Gastrocnemius medialis (tissue), 4 donors: ENCODE data around the gene C19orf85. TPM values are rescaled to one million over a fixed set of nuclear protein-coding genes. Genes with fewer than 3 reads are reported as not detected.

Experiments used
- ATAC-seq, 2 donors: fragments of 150-250 bp; one replicate each; pipeline ENCODE4 v1.9.1; 2016
- DNase-seq, 2 donors: peaks; one replicate each; pipeline ENCODE4 v3.0.0-alpha.2; 2019
- H3K27ac ChIP-seq, 4 donors: fragments of 200-600 bp; sonication (generic); 1 replicate in 1 of 4; 2 replicates in 3 of 4; pipeline ENCODE4 v1.5.1; 2016 to 2018; ENCODE audit warnings: mild to moderate bottlenecking in 2 of 4, moderate library complexity in 1 of 4
- H3K27me3 ChIP-seq, 3 donors: fragments of 200-600 bp; sonication (generic) in 2 of 3; 1 replicate in 1 of 3; 2 replicates in 2 of 3; pipeline versions ENCODE4 v1.5.1 to v1.6.0; 2016 to 2019; ENCODE audit warnings: mild to moderate bottlenecking in 1 of 3, moderate library complexity in 1 of 3
- H3K36me3 ChIP-seq, 2 donors: fragments of 200-600 bp; sonication (generic) in 1 of 2; one replicate each; pipeline ENCODE4 v1.5.1; 2017 to 2018
- H3K4me1 ChIP-seq, 2 donors: fragments of 200-600 bp; sonication (generic) in 1 of 2; one replicate each; pipeline ENCODE4 v1.5.1; 2016 to 2017; ENCODE audit warnings: mild to moderate bottlenecking in 2 of 2
- H3K4me3 ChIP-seq, 4 donors: fragments of 200-600 bp; sonication (generic) in 3 of 4; 1 replicate in 1 of 4; 2 replicates in 3 of 4; pipeline ENCODE4 v1.5.1; 2016 to 2019; ENCODE audit warnings: mild to moderate bottlenecking in 2 of 4
- H3K9me3 ChIP-seq, 3 donors: fragments of 200-600 bp; sonication (generic) in 2 of 3; 1 replicate in 1 of 3; 2 replicates in 2 of 3; pipeline ENCODE4 v1.5.1; 2016 to 2019
- POLR2A ChIP-seq, 2 donors: fragments of 450-650 bp; IDR thresholded peaks; one replicate each; pipeline ENCODE4 v1.6.1; 2017; ENCODE audit warnings: antibody characterized with exemption in 2 of 2, mild to moderate bottlenecking in 2 of 2, moderate library complexity in 2 of 2
- in situ Hi-C, 4 donors: fragments of 200-750 bp; cut with MboI; loops; one replicate each; pipeline versions ENCODE4 v1.15.0 to v1.8.0; 2017; ENCODE audit warnings: low sequenced_read_pairs in 4 of 4
- intact Hi-C: fragments of 100-400 bp; cut with DNase I; formaldehyde crosslinking; loops from one replicate; pipeline ENCODE4 v1.15.1; 2023; ENCODE audit warnings: low total_unique reads
- total RNA-seq, 4 donors: library from RNA; depleted of rRNA; stranded (reverse); fragments of >200 nt; gene quantifications; one replicate each; pipeline versions ENCODE4 v1.1.0 to v1.2.3, GENCODE V29; 2016
- TF ChIP-seq, protein P1 (sequence below), 5 experiments: fragments of 450-650 bp in 3 of 5; fragments of 200-600 bp in 2 of 5; sonication (generic) in 2 of 5; IDR thresholded peaks in 4 of 5; conservative IDR thresholded peaks in 1 of 5; 1 replicate in 4 of 5; 2 replicates in 1 of 5; pipeline ENCODE4 v1.5.1; 2016 to 2019; ENCODE audit warnings: antibody characterized with exemption in 5 of 5, mild to moderate bottlenecking in 3 of 5, moderate library complexity in 3 of 5

The C19orf85 gene
- total RNA-seq, 4 donors from 2014 or later, result not detected

DNA sequence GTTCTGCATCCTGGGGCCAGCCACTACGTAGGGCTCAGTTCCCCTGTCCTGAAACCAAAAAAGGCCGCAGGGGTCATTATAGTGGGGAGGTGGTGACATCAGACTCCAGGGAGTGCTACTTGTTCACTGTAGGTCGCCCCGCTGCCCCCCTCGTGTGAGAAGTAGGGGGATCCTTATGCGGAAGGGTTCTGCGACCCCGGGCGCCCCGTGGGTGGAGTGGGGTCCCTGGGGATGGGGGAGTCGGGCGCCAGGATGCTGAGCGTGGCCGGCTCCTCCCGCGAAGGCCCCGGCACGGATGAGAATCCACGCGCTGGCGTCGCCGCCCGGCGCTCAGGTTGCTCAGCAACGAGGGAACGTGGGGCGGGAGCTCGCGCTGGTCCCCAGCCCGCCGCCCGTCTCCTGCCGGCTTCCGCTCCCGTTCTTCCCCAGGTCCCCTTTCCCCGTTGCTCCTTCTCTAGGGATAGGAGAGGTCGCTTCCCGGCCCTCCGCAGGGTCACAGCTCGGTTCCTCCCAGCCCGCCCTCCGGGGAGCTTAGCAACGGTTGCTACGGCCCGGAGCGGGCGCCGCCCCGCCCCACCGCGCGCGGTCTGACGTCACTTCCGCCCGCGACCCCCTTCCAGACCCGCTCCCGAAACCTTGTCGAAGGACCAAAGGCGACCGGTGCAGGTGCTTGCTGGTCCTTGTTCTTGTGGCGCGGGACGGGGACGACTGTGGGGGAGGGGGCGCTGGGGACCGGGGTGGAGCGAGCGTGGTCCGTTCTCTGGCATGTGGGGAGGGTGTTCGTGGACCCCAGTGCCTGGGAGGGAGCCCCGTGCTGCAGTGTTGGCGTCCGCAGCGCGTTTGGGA lies 20.3 kb upstream of the C19orf85 start, which contains the start of gene NAT14:
TSS of gene NAT14 (plus strand) at position 596 of the 846 bp plus-strand sequence. CDS start 521 bp downstream, outside the sequence.
- in situ Hi-C loops, result no loop called here
- TF ChIP-seq POLR2A (IDR thresholded peaks at IDR 0.05), result no peak
- TF ChIP-seq, protein P1, sequence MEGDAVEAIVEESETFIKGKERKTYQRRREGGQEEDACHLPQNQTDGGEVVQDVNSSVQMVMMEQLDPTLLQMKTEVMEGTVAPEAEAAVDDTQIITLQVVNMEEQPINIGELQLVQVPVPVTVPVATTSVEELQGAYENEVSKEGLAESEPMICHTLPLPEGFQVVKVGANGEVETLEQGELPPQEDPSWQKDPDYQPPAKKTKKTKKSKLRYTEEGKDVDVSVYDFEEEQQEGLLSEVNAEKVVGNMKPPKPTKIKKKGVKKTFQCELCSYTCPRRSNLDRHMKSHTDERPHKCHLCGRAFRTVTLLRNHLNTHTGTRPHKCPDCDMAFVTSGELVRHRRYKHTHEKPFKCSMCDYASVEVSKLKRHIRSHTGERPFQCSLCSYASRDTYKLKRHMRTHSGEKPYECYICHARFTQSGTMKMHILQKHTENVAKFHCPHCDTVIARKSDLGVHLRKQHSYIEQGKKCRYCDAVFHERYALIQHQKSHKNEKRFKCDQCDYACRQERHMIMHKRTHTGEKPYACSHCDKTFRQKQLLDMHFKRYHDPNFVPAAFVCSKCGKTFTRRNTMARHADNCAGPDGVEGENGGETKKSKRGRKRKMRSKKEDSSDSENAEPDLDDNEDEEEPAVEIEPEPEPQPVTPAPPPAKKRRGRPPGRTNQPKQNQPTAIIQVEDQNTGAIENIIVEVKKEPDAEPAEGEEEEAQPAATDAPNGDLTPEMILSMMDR (IDR thresholded peaks at IDR 0.05 in 4 of 5, conservative IDR thresholded peaks at IDR 0.05 in 1 of 5), result no peak
- intact Hi-C loops, result no loop called here

DNA sequence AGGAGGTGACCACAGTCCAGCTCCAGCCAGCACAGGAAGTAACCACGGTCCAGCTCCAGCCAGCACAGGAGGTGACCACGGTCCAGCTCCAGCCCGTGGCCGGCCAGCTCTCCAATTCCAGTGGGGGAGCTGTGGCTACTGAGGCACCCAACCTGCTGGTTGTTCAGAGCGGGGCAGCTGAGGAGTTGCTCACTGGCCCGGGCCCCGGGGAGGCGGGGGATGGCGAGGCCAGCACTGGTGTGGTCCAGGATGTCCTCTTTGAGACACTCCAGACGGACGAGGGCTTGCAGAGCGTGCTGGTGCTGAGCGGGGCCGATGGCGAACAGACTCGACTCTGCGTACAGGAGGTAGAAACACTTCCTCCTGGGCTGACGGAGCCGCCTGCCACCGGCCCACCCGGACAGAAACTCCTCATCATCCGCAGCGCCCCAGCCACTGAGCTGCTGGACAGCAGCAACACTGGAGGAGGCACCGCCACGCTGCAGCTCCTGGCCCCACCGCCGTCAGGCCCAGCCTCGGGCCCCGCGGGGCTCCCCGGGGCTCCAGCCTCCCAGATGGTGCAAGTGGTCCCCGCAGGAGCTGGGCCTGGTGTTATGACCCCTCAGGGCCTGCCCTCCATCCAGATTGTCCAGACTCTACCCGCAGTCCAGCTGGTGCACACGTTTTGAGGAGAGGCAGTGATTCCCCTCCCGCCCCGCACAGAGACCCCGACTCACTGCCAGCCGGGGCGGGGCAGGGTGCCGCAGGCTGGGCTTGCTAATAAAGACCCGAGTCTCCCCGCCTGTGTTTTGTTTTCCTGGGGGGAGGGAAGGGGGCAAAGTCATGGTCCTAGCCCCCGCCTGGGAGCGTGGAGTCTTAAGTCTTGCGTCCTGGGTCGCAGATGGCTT lies 19.4 kb upstream of the C19orf85 start:
- TF ChIP-seq POLR2A (IDR thresholded peaks at IDR 0.05), result no peak
- TF ChIP-seq, protein P1 (IDR thresholded peaks at IDR 0.05 in 4 of 5, conservative IDR thresholded peaks at IDR 0.05 in 1 of 5), result no peak
- H3K9me3 ChIP-seq, result no peaks in the 10 kb centered on the region
- peaks cover 11 to 28% of the 10 kb centered on the region in 2 donors for H3K4me1 ChIP-seq
- ATAC-seq (no peak), DNase-seq (no peak)
- intact Hi-C loops (no loop called here), in situ Hi-C loops (no loop called here)
- H3K27ac ChIP-seq, result no peak overlapping the region
- H3K4me3 ChIP-seq, result peak overlapping the region; percentile 59 to 71 (median 62)
- H3K36me3 ChIP-seq, result peaks cover 0 to 7% of the 10 kb centered on the region in 2 donors
- peaks cover 6 to 11% (median 11%) of the 10 kb centered on the region in 3 donors for H3K27me3 ChIP-seq

More for the DNA sequence above, 20.3 kb upstream of the C19orf85 start, which contains the start of gene NAT14:
- DNase-seq, result no peak
- Histone ChIP-seq H3K27me3 (peaks cover 6 to 16% (median 11%) of the 10 kb centered on the region in 3 donors), H3K4me1 (peaks cover 11 to 28% of the 10 kb centered on the region in 2 donors), H3K27ac (peak within 1 kb of the TSS; percentile 73 to 80 (median 76)), H3K4me3 (peak within 1 kb of the TSS; percentile 59 to 71 (median 62)), H3K36me3 (peaks cover 0 to 7% of the 10 kb centered on the region in 2 donors), H3K9me3 (no peaks in the 10 kb centered on the region)
- ATAC-seq, result no peak

DNA sequence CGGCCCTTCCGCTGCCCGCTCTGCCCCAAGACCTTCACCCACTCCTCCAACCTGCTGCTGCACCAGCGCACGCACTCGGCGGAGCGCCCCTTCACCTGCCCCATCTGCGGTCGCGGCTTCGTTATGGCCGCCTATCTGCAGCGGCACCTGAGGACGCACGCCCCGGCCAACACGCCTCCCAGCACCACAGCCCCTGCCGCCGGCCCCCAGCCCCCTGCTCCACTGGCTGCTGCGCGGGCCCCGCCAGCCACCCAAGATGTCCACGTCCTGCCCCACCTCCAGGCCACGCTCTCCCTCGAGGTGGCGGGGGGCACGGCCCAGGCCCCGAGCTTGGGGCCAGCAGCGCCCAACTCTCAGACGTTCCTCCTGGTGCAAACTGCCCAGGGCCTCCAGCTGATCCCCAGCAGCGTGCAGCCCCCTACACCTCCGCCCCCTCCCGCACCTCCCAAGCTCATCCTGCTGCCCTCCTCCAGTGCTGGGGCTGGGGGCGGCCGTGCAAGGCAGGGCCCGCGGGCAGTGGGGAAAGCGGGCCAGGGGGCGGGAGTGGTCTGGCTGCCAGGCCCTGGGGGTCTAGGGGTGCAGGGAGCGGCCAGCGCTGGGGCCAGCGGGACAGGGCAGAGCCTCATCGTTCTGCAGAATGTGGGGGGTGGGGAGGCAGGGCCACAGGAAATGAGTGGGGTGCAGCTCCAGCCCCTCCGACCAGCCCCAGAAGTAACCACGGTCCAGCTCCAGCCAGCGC lies 18.6 kb upstream of the C19orf85 start:
- H3K27ac ChIP-seq, result no peak overlapping the region
- in situ Hi-C loops, result no loop called here
- H3K4me3 ChIP-seq, result no peak overlapping the region
- H3K9me3 ChIP-seq, result no peaks in the 10 kb centered on the region
- H3K27me3 ChIP-seq, result peaks cover 6 to 11% (median 11%) of the 10 kb centered on the region in 3 donors
- intact Hi-C loops, result no loop called here
- H3K4me1 ChIP-seq, result peaks cover 13 to 31% of the 10 kb centered on the region in 2 donors
- TF ChIP-seq, protein P1 (IDR thresholded peaks at IDR 0.05 in 4 of 5, conservative IDR thresholded peaks at IDR 0.05 in 1 of 5), result no peak
- TF ChIP-seq POLR2A (IDR thresholded peaks at IDR 0.05), result no peak
- no peak for DNase-seq
- ATAC-seq, result no peak
- peaks cover 0 to 7% of the 10 kb centered on the region in 2 donors for H3K36me3 ChIP-seq
